ENCODE results near the gene ZNF628. TPM values are rescaled to one million over a fixed set of nuclear protein-coding genes. Genes with fewer than 3 reads are reported as not detected.
A peak's percentile ranks its signal among the peaks of the same experiment; 100 is the strongest.

The ZNF628 gene
- total and polyA plus RNA-seq, 2 of the 4 experiments (the other 2 are of a cell fraction): 0.18 to 1.9 TPM

- WGBS, 2 experiments (ENCODE audit: extremely low coverage in 2 of 2, insufficient read length in 1 of 2): 1% methylated on average over 22 of the region's 39 CpGs; no CpG with 5 or more reads in 1 of the 2 experiments
- Histone ChIP-seq H2AK9ac (replicated peaks; ENCODE audit: low read depth, low read length, poor library complexity) (no peak overlapping the region), H4K20me1 (ENCODE audit: insufficient read depth, low read length) (no peaks in the 10 kb centered on the region), H3K23ac (ENCODE audit: low read depth, low read length) (peak overlapping the region; percentile 51; the same call in 1 of the 2 replicates), H3K56ac (ENCODE audit: extremely low read depth, insufficient read depth, low read length) (no peak overlapping the region), H3K36me3 (ENCODE audit: control insufficient read depth, insufficient read depth, low read length) (no peaks in the 10 kb centered on the region), H2AK5ac (ENCODE audit: low read depth, low read length) (no peak overlapping the region), H3K9me1 (ENCODE audit: insufficient read depth, low read length) (no peaks in the 10 kb centered on the region; the same call in 1 of the 2 replicates), H3K4me1 (ENCODE audit: control insufficient read depth, insufficient read depth, low read length) (no peaks in the 10 kb centered on the region), H2BK20ac (ENCODE audit: low read depth, low read length) (no peak overlapping the region), H4K5ac (ENCODE audit: low read depth, low read length) (no peak overlapping the region), H3K27ac (ENCODE audit: insufficient read depth, low read length) (no peak overlapping the region), H4K91ac (ENCODE audit: insufficient read depth, low read depth, low read length) (no peak overlapping the region), H3K4ac (ENCODE audit: low read depth, low read length) (no peak overlapping the region), H3K27me3 (ENCODE audit: control insufficient read depth, insufficient read depth, low read length) (peaks cover 69% of the 10 kb centered on the region), H3K18ac (ENCODE audit: low read depth, low read length) (no peak overlapping the region), H3K14ac (replicated peaks; ENCODE audit: low read depth, low read length) (no peak overlapping the region), H2AFZ (replicated peaks; ENCODE audit: low read length, poor library complexity) (peak overlapping the region; percentile 26), H2BK15ac (ENCODE audit: low read depth, low read length) (no peak overlapping the region), H2BK120ac (ENCODE audit: low read depth, low read length) (no peak overlapping the region), H3K9ac (ENCODE audit: low read depth, low read length) (no peak overlapping the region), H2BK5ac (ENCODE audit: low read depth, low read length, poor library complexity, severe bottlenecking) (no peak overlapping the region), H3K79me1 (ENCODE audit: low read depth in 1 of 2, low read length in 2 of 2) (no peaks in the 10 kb centered on the region), H3K4me2 (ENCODE audit: low read depth, low read length) (no peak overlapping the region), H3K4me3 (ENCODE audit: insufficient read depth, low read depth, low read length) (no peak overlapping the region), H4K8ac (ENCODE audit: low read depth in 2 of 2, low read length in 2 of 2) (no peak overlapping the region), H3K9me3 (ENCODE audit: control insufficient read depth, insufficient read depth, low read length) (no peaks in the 10 kb centered on the region)
- POLR2A ChIA-PET (ENCODE audit: unreplicated experiment): no interaction called here
- intact Hi-C loops (cut with micrococcal nuclease) (no loop called here), in situ Hi-C loops (cut with MboI; ENCODE audit: low sequenced_read_pairs) (no loop called here), dilution Hi-C loops (cut with HindIII; ENCODE audit: low sequenced_read_pairs, unreplicated experiment) (no loop called here)
- ATAC-seq (ENCODE audit: low read depth): no peak
- no peak for TF ChIP-seq FOS (IDR thresholded peaks at IDR 0.05; ENCODE audit: low read depth, low read length)
- TF ChIP-seq SMC3 (IDR thresholded peaks at IDR 0.05; ENCODE audit: low read depth, low read length): no peak
- TF ChIP-seq CTCF (conservative IDR thresholded peaks at IDR 0.05; ENCODE audit: low read depth, low read length): no peak
- no peak for TF ChIP-seq RCOR1 (IDR thresholded peaks at IDR 0.05; ENCODE audit: insufficient replicate concordance, low read length)
- TF ChIP-seq MXI1 (IDR thresholded peaks at IDR 0.05; ENCODE audit: borderline replicate concordance, low read depth, low read length): no peak
- no peak for TF ChIP-seq CHD1 (IDR thresholded peaks at IDR 0.05; ENCODE audit: low read depth, low read length)
- TF ChIP-seq CEBPB (IDR thresholded peaks at IDR 0.05; ENCODE audit: low read depth, low read length): no peak
- CTCF ChIA-PET: no interaction called here
- no peak for DNase-seq
- no TSS peak for BruUV-seq (replicated peaks)
Observed at GRCh38 chr19:55441692-55442321, 34.6 kb upstream of the ZNF628 start.
